Dedifferentiated amniotic fluid mesenchymal stem cell (primary cell): ENCODE measurements around the gene IMPG1.

Experiments
- DNase-seq: peaks from one replicate; pipeline ENCODE4 v3.0.0-alpha.2; 2016; ENCODE audit errors: extremely low spot score

IMPG1 gene

DNA sequence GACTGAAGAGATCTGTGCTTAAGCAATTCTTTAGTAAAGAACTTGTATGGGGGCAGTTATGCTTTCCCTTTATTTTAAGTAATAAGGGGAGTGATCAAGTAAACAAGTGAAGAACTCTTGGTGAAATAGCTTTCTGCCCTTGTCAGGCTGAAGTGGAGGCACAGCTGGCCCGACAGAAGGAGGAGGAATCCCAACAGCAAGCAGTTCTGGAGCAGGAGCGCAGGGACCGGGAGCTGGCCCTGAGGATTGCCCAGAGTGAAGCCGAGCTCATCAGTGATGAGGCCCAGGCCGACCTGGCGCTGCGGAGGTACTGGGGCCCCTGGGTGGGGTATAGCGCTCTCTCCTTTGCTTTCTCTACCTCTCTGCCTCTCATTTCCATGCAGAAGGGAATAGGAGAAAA lies 180.1 kb downstream of the IMPG1 start:
- no peak for DNase-seq

DNA sequence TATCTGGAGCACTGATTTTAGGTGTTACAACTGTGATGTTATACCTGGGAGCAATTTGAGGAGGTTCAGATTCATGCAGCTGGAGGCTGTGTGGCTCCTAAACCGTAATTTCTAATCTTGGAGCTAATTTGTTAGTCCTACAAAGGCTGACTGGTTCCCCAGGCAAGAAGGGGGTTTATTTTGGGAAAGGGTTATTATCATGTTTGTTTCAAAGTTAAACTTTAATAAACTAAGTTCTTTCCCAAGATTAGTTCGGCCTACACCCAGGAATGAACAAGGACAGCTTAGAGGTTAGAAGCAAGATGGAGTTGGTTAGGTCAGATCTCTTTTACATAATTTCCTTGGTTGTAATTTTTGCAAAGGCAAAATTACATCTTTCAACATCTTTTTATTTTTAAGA lies 187.6 kb downstream of the IMPG1 start:
- no peak for DNase-seq

DNA sequence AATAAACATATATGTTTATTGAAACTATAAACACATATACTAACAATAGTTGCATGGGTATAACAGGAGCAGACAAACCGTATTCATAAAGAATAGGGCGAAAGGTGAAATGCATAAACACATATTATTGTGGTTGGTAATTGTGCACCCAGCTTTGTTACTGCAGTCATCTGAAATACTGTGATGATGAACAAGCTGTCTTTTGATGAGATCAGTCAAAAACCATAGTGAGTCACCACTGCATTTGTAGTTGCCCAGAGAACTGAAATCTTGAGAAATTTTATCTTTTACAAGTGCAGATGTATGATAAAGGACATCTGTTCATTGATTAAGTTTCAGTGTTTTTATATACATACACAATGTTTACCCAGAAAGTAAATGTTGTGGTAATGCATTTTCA lies 189.7 kb downstream of the IMPG1 start:
- DNase-seq: peak; percentile 72

DNA sequence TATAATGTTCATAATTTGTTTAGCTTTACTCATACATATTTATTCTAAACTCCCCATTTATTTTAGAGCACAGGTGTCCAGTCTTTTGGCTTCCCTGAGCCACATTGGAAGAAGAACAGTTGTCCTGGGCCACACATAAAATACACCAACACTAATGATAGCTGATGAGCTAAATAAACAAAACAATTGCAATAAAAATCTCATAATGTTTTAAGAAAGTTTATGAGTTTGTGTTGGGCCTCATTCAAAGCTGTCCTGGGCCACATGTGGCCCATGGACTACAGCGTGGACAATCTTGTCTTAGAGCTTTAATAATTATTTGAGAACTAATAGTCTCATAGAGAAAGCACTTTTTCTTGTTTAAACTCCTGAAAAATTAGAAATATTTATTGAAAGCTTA lies 192.2 kb downstream of the IMPG1 start:
- no peak for DNase-seq

DNA sequence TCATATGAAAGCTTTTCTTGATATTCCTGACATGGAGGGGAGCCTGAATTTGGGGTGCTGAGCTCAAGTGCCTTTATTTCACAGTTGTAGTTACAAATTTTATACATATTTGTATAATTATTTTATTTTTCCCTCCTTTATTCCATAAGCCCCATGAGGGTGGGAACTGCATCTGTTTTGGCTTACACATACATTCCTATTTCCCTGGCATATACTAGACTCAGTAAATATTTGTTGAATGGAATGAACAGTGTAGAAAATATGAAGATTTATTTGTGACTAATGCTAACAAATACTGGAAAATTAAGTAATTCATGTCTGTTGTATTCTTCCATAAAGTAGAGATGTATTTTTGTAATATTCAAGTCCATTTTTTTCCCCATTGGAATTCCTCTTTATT lies 196.3 kb downstream of the IMPG1 start:
- DNase-seq: no peak

DNA sequence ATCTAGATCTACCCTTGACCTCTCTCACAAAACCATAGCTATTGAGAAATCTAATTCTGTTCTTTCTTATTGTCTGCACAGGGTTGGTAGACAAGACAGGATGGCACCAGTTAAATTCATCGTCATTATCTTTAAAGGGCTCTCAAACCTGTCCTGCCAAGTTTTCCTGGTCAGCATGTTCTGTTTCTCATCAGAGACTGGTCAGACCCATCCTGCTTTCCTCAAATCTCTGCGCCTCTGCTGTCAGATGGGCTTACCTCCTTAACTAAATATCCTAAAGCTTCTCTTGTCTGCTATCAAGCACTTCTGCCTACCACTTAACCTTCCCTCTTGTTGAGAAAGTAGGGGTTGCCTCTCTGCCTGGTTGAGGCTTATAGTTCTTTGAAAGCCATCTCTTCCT lies 198.2 kb downstream of the IMPG1 start:
- no peak for DNase-seq
